Spleen (tissue), 13 donors: ENCODE results near the gene PCBP3. TPM values are rescaled to one million over a fixed set of nuclear protein-coding genes. Genes with fewer than 3 reads are reported as not detected.

ENCODE experiments used
- DNase-seq: peaks from one replicate; pipeline ENCODE4 v3.0.0-alpha.2; 2020
- H3K27ac ChIP-seq, 8 donors: fragments of 200-600 bp; sonication (generic) in 7 of 8; 1 replicate in 4 of 8; 2 replicates in 4 of 8; pipeline versions ENCODE4 v1.5.0 to v1.8.0; 2016 to 2021; ENCODE audit warnings: inconsistent platforms in 4 of 8, mild to moderate bottlenecking in 4 of 8, moderate library complexity in 1 of 8
- H3K27me3 ChIP-seq, 7 donors: fragments of 200-600 bp; sonication (generic) in 6 of 7; replicated peaks in 1 of 7; 1 replicate in 4 of 7; 2 replicates in 3 of 7; pipeline versions ENCODE4 v1.5.0 to v1.8.0; 2016 to 2021; ENCODE audit warnings: inconsistent platforms in 3 of 7, mild to moderate bottlenecking in 1 of 7
- H3K36me3 ChIP-seq, 6 donors: fragments of 200-600 bp; sonication (generic) in 5 of 6; 1 replicate in 4 of 6; 2 replicates in 2 of 6; pipeline versions ENCODE4 v1.5.0 to v1.8.0; 2016 to 2021; ENCODE audit warnings: inconsistent platforms in 2 of 6
- H3K4me1 ChIP-seq, 6 donors: fragments of 200-600 bp; sonication (generic) in 5 of 6; 1 replicate in 3 of 6; 2 replicates in 3 of 6; pipeline versions ENCODE4 v1.5.0 to v1.8.0; 2016 to 2021; ENCODE audit warnings: inconsistent platforms in 3 of 6
- H3K4me3 ChIP-seq, 8 donors: fragments of 200-600 bp; sonication (generic) in 7 of 8; 1 replicate in 4 of 8; 2 replicates in 4 of 8; pipeline versions ENCODE4 v1.5.0 to v1.8.0; 2016 to 2021; ENCODE audit warnings: inconsistent platforms in 4 of 8, mild to moderate bottlenecking in 4 of 8, moderate library complexity in 2 of 8
- H3K9me3 ChIP-seq, 8 donors: fragments of 200-600 bp; sonication (generic) in 7 of 8; 1 replicate in 4 of 8; 2 replicates in 4 of 8; pipeline versions ENCODE4 v1.5.0 to v1.8.0; 2016 to 2021; ENCODE audit warnings: inconsistent platforms in 4 of 8
- POLR2A ChIP-seq, 3 donors: fragments of 450-650 bp; IDR thresholded peaks; one replicate each; pipeline ENCODE4 v1.5.1; 2017; ENCODE audit warnings: antibody characterized with exemption in 3 of 3, mild to moderate bottlenecking in 1 of 3
- POLR2AphosphoS5 ChIP-seq, 3 donors: sonication (generic); formaldehyde crosslinking; IDR thresholded peaks; one replicate each; pipeline ENCODE4 v1.5.1; 2017; ENCODE audit warnings: antibody characterized with exemption in 3 of 3
- WGBS, 5 donors: extraction: QIAGEN DNeasy Blood & Tissue Kit in 3 of 5; methylation state at CpG; one replicate each; pipeline versions ENCODE4 v1.1.5 to v1.1.7; 2013 to 2018; 5-methylcytosine and 5-hydroxymethylcytosine counted together
- intact Hi-C: fragments of 100-400 bp; cut with DNase I; formaldehyde crosslinking; loops from one replicate; pipeline ENCODE4 v1.15.0; 2023; ENCODE audit warnings: low total_unique reads
- long read RNA-seq, 2 donors: transcript quantifications; one replicate each; lab custom pipeline, GENCODE V29; 2026
- polyA plus RNA-seq, 3 donors: library from polyadenylated mRNA; stranded (reverse); fragments of 200-250 nt; gene quantifications; one replicate each; pipeline ENCODE4 v1.2.1, GENCODE V29; 2013
- total RNA-seq, 7 donors: library from RNA; depleted of rRNA in 3 of 7; stranded (reverse); fragments of >200 nt in 3 of 7; fragmentation: NEBNext Ultra II Directional in 4 of 7; extraction: Animal tissue kit (Norgen Biotek cat#: 25700) in 4 of 7; gene quantifications; one replicate each; pipeline versions ENCODE4 v1.1.0 to v1.2.1, GENCODE V29; 2016 to 2021
- TF ChIP-seq, protein P1 (sequence below), 11 experiments: fragments of 200-600 bp in 7 of 11; fragments of 450-650 bp in 4 of 11; sonication (generic) in 4 of 11; IDR thresholded peaks in 8 of 11; conservative IDR thresholded peaks in 3 of 11; 1 replicate in 7 of 11; 2 replicates in 4 of 11; pipeline versions ENCODE4 v1.4.0 to v1.8.0; 2016 to 2021; ENCODE audit warnings: antibody characterized with exemption in 11 of 11, inconsistent platforms in 4 of 11, mild to moderate bottlenecking in 1 of 11
- donor health status: healthy with polysubstance abuse.
- donor health status: DM: no; HTN: no; CAD: no; lungs with moderate emphysema.
- donor health status: DM: no; HTN: no; CAD: no.
- donor health status: Bipolar disorder and iron deficiency.
- donor health status: healthy.
- donor health status: DM: no; HTN: no; CAD: no.
- donor health status: DM: yes; HTN: yes; CAD: no.

PCBP3 gene
- total RNA-seq (10 to 100 TPM in 6 of 7 donors, 1 to 10 TPM in 1; 5.8 to 31.6 (median 18.4) TPM), polyA plus RNA-seq (10 to 100 TPM in 2 of 3 donors, 1 to 10 TPM in 1; 4.2 to 16.4 (median 10.5) TPM)
- long read RNA-seq, donor 1: 0 reads
- long read RNA-seq, donor 2: 0 reads

GRCh38 chr21:45643021-45643980 is at the start of gene PCBP3:
PCBP3 (plus strand) TSS chr21:45643725; CDS start chr21:45850086, 206,361 bp downstream.
- peak; percentile 99 for DNase-seq
- Histone ChIP-seq H3K36me3 (no peaks in the 10 kb centered on the region), H3K9me3 (no peaks in the 10 kb centered on the region), H3K27ac (peak within 1 kb of the TSS; percentile 72 to 89 (median 85)), H3K27me3 (peaks cover 0 to 33% (median 5%) of the 10 kb centered on the region in 7 donors), H3K4me1 (peaks cover 19 to 62% (median 43%) of the 10 kb centered on the region in 6 donors), H3K4me3 (peak within 1 kb of the TSS; percentile 36 to 78 (median 51))
- intact Hi-C loops: loop anchor here (5.0 kb wide), 1 partner anchor 51 kb away; no protein-coding TSS in a partner anchor
- TF ChIP-seq POLR2A (IDR thresholded peaks at IDR 0.05): peak in 1 of 3 donors; percentile 42
- peak; percentile 60 to 77 (median 75) for TF ChIP-seq POLR2AphosphoS5 (IDR thresholded peaks at IDR 0.05)
- TF ChIP-seq, protein P1, sequence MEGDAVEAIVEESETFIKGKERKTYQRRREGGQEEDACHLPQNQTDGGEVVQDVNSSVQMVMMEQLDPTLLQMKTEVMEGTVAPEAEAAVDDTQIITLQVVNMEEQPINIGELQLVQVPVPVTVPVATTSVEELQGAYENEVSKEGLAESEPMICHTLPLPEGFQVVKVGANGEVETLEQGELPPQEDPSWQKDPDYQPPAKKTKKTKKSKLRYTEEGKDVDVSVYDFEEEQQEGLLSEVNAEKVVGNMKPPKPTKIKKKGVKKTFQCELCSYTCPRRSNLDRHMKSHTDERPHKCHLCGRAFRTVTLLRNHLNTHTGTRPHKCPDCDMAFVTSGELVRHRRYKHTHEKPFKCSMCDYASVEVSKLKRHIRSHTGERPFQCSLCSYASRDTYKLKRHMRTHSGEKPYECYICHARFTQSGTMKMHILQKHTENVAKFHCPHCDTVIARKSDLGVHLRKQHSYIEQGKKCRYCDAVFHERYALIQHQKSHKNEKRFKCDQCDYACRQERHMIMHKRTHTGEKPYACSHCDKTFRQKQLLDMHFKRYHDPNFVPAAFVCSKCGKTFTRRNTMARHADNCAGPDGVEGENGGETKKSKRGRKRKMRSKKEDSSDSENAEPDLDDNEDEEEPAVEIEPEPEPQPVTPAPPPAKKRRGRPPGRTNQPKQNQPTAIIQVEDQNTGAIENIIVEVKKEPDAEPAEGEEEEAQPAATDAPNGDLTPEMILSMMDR (IDR thresholded peaks at IDR 0.05 in 8 of 11, conservative IDR thresholded peaks at IDR 0.05 in 3 of 11): no peak
- 0 to 3% (median 2%) methylated on average over 43 to 120 of the region's 120 CpGs for WGBS, 5 donors

DNA sequence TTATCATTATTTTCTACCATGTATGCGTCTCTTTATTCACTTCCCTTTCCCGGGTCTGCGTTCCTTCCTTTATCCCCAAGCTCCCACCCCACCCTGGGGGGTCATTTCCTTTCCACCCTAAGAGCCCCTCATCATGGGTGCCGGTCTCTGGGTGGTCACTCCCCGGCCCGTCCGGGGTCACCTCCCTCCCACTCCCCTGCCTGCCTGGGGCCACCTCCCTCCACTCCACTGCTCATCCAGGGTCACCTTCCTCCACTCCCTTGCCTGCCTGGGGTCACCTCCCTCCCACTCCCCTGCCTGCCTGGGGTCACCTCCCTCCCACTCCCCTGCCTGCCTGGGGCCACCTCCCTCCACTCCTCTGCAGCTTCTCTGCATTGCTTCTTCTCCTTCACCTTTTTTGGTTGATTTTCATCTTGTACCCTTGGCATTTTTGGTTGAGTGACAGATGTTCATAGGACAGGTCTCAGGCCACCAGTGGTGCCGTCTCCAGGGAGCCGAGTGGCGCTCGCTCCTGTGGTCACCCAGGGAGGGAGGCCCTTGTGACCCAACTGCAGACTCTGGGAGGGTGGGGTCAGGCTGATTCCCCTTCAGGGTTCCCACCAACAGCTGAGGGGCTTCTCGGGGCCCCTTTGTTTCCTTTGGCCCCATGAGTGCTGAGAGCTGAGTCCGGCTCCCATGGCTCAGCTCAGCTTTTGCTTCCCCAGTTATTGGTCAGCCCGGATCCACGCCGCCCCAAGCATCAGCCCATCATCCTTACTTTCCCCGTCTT is 48.6 kb upstream of the PCBP3 start:
- Histone ChIP-seq H3K4me1 (peaks cover 12 to 50% (median 25%) of the 10 kb centered on the region in 6 donors), H3K4me3 (no peak overlapping the region), H3K27ac (no peak overlapping the region), H3K9me3 (no peaks in the 10 kb centered on the region), H3K27me3 (peaks cover 0 to 26% (median 5%) of the 10 kb centered on the region in 7 donors), H3K36me3 (no peaks in the 10 kb centered on the region)
- TF ChIP-seq POLR2A (IDR thresholded peaks at IDR 0.05) (no peak), POLR2AphosphoS5 (IDR thresholded peaks at IDR 0.05) (no peak)
- TF ChIP-seq, protein P1 (IDR thresholded peaks at IDR 0.05 in 8 of 11, conservative IDR thresholded peaks at IDR 0.05 in 3 of 11): no peak
- WGBS, 5 donors: 65 to 76% (median 74%) methylated on average over 17 of the region's 17 CpGs
- DNase-seq: peak; percentile 64
- intact Hi-C loops: loop anchor here (5.0 kb wide), 1 partner anchor 47 kb away; the partner anchor contains the start of gene PCBP3

DNA sequence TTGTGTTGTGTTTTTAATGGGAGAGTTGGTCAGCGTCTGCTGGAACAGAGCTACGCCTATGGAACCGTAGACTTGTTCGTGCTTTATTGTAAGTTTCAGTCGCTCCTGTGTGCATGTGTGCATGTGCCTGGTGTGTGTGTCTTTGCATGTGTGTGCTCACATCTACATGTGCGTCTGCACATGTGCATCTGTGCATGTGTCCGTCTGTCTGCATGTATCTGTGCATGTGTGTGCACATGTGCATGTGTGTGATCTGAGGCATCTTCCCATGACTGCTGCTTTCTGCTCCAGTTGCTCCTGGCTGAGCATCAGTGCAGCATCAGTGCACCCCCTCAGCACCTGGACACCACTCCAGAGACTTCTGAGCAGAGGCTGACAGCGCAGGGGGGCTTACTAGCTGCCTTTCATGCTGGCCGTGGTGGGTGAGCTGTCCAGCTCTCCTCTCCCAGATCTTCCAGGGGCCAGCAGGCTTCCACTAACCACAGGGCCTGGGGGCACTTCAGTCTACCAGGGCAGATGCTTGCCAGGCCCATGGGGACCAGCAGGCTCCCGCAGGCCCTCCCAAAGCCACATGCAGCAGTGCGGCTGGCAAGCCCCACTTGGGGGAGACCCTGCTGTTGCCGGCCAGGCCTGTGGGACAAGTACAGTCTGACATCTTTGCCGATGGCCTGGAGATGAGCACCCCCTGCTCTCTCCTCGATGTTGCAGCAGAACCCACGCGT is 47.8 kb upstream of the PCBP3 start:
- peaks cover 0 to 8% (median 0%) of the 10 kb centered on the region in 8 donors for H3K9me3 ChIP-seq
- H3K4me1 ChIP-seq: peaks cover 11 to 43% (median 19%) of the 10 kb centered on the region in 6 donors
- peaks cover 0 to 17% (median 0%) of the 10 kb centered on the region in 7 donors for H3K27me3 ChIP-seq
- peak; percentile 72 for DNase-seq
- intact Hi-C loops: no loop called here
- H3K36me3 ChIP-seq: no peaks in the 10 kb centered on the region
- no peak overlapping the region for H3K4me3 ChIP-seq
- WGBS, 5 donors: 87 to 93% (median 89%) methylated on average over 12 to 16 of the region's 16 CpGs
- H3K27ac ChIP-seq: no peak overlapping the region
- no peak for TF ChIP-seq POLR2AphosphoS5 (IDR thresholded peaks at IDR 0.05)
- TF ChIP-seq, protein P1 (IDR thresholded peaks at IDR 0.05 in 8 of 11, conservative IDR thresholded peaks at IDR 0.05 in 3 of 11): no peak
- TF ChIP-seq POLR2A (IDR thresholded peaks at IDR 0.05): no peak
